HG02610 (cell line): ENCODE data around the gene MYLK.
"Not testable (repeated sequence)": the region's sequence is repeated elsewhere in the genome, so short reads cannot be mapped to it uniquely, and the experiment has no call there.

Source experiments
- ATAC-seq: cut with Tn5 transposase; IDR thresholded peaks from one replicate; pipeline ENCODE4 v1.9.1; 2021; ENCODE audit warnings: mild to moderate bottlenecking, moderate library complexity; ENCODE audit not compliant: unreplicated experiment

Gene MYLK

GRCh38 chr3:123753286-123753685, 130.8 kb downstream of the MYLK start:
- ATAC-seq = no peak

GRCh38 chr3:123752228-123752627, 131.9 kb downstream of the MYLK start:
- ATAC-seq = no peak

GRCh38 chr3:123751433-123751832, 132.7 kb downstream of the MYLK start:
- ATAC-seq = no peak

- ATAC-seq = no peak
Observed at GRCh38 chr3:123750659-123751420, 133.3 kb downstream of the MYLK start.

GRCh38 chr3:123750209-123750608, 133.9 kb downstream of the MYLK start:
- no peak for ATAC-seq

- ATAC-seq = no peak
Observed at GRCh38 chr3:123749711-123750110, 134.4 kb downstream of the MYLK start.

GRCh38 chr3:123745184-123745855, 138.8 kb downstream of the MYLK start:
- no peak for ATAC-seq

- ATAC-seq = no peak
Observed at GRCh38 chr3:123744064-123744463, 140.1 kb downstream of the MYLK start.

- ATAC-seq = no peak
Observed at GRCh38 chr3:123743121-123743520, 141.0 kb downstream of the MYLK start.

GRCh38 chr3:123741041-123741511, 143.1 kb downstream of the MYLK start:
- no peak for ATAC-seq

GRCh38 chr3:123740391-123740822, 143.7 kb downstream of the MYLK start:
- no peak for ATAC-seq

GRCh38 chr3:123739754-123740153, 144.4 kb downstream of the MYLK start:
- ATAC-seq = no peak

- ATAC-seq = no peak
Observed at GRCh38 chr3:123739106-123739505, 145.0 kb downstream of the MYLK start.

GRCh38 chr3:123738522-123738921, 145.6 kb downstream of the MYLK start:
- not testable (repeated sequence) for ATAC-seq

GRCh38 chr3:123737168-123737567, 147.0 kb downstream of the MYLK start:
- ATAC-seq = no peak

GRCh38 chr3:123735456-123735855, 148.7 kb downstream of the MYLK start:
- ATAC-seq = no peak

GRCh38 chr3:123734527-123734902, 149.6 kb downstream of the MYLK start:
- ATAC-seq = no peak

GRCh38 chr3:123733805-123734526, 150.2 kb downstream of the MYLK start:
- no peak for ATAC-seq

- no peak for ATAC-seq
Observed at GRCh38 chr3:123733341-123733740, 150.8 kb downstream of the MYLK start.

- ATAC-seq = no peak
Observed at GRCh38 chr3:123732447-123732846, 151.7 kb downstream of the MYLK start.

GRCh38 chr3:123730829-123731228, 153.3 kb downstream of the MYLK start:
- no peak for ATAC-seq

GRCh38 chr3:123728991-123729390, 155.1 kb downstream of the MYLK start:
- no peak for ATAC-seq
